MCF 10A (cell line): Measurements from ENCODE around the gene HACL1. TPM values are rescaled to one million over a fixed set of nuclear protein-coding genes. Genes with fewer than 3 reads are reported as not detected.

Source experiments
- BruUV-seq: library from RNA; stranded (reverse); fragments of 400-500 nt; replicated peaks from 2 replicates; lab custom pipeline; 2021; lab: Mats Ljungman, UMichigan
- CTCF ChIA-PET: fragments of 300-600 bp; sonication (Branson Sonifier 250); formaldehyde crosslinking; extraction: SDS; loops from one replicate; lab custom pipeline; 2021; ENCODE audit warnings: antibody characterized with exemption, inconsistent platforms; lab: Yijun Ruan, JAX
- POLR2A ChIA-PET: fragments of 300-600, 350-650 bp; sonication (Branson Sonifier 250); formaldehyde crosslinking; extraction: SDS; loops from one replicate; lab custom pipeline; 2020; ENCODE audit warnings: antibody characterized with exemption, inconsistent platforms; lab: Yijun Ruan, JAX
- DNase-seq: peaks from one replicate; pipeline ENCODE4 v3.0.0-alpha.2; 2018; ENCODE audit not compliant: unreplicated experiment
- H3K27ac Mint-ChIP-seq: one replicate; pipeline ENCODE4 v1.8.0; 2022; ENCODE audit warnings: mild to moderate bottlenecking, low read depth, mixed read lengths; ENCODE audit not compliant: unreplicated experiment
- H3K27me3 Mint-ChIP-seq: one replicate; pipeline ENCODE4 v1.8.0; 2022; ENCODE audit warnings: mixed read lengths; ENCODE audit not compliant: insufficient read depth, unreplicated experiment
- H3K36me3 Mint-ChIP-seq: one replicate; pipeline ENCODE4 v1.8.0; 2022; ENCODE audit warnings: mild to moderate bottlenecking, moderate library complexity, mixed read lengths; ENCODE audit not compliant: insufficient read depth, unreplicated experiment
- H3K4me1 Mint-ChIP-seq: one replicate; pipeline ENCODE4 v1.8.0; 2022; ENCODE audit warnings: mixed read lengths; ENCODE audit not compliant: insufficient read depth, unreplicated experiment
- H3K4me3 Mint-ChIP-seq: one replicate; pipeline ENCODE4 v1.8.0; 2022; ENCODE audit warnings: mild to moderate bottlenecking, moderate library complexity, mixed read lengths; ENCODE audit not compliant: unreplicated experiment
- H3K9me3 Mint-ChIP-seq: one replicate; pipeline ENCODE4 v1.8.0; 2022; ENCODE audit warnings: mixed read lengths; ENCODE audit not compliant: unreplicated experiment
- CTCF ChIP-seq: fragments of 200-600 bp; IDR thresholded peaks from one replicate; pipeline ENCODE4 v1.8.0; 2022; ENCODE audit warnings: antibody characterized with exemption, mild to moderate bottlenecking; ENCODE audit not compliant: unreplicated experiment
- intact Hi-C: fragments of 100-400 bp; cut with micrococcal nuclease; formaldehyde crosslinking; loops from 2 replicates; pipeline ENCODE4 v1.14.1; 2022
- total RNA-seq: library from RNA; stranded (reverse); gene quantifications from 2 replicates; pipeline ENCODE4 v1.2.3, GENCODE V29; 2022

HACL1 gene
- total RNA-seq, 1 experiment from 2014 or later: 19.6 TPM

- Mint-ChIP-seq H3K27ac (peak overlapping the region; percentile 89), H3K9me3 (no peaks in the 10 kb centered on the region), H3K4me1 (peaks cover 44% of the 10 kb centered on the region), H3K4me3 (no peak overlapping the region), H3K27me3 (no peaks in the 10 kb centered on the region), H3K36me3 (no peaks in the 10 kb centered on the region)
- POLR2A ChIA-PET: interaction anchor here (0.5 to 3.5 kb wide), 8 partner anchors 15 to 550 kb away, joined by 3 to 24 read pairs (median 6); no protein-coding TSS in a partner anchor
- intact Hi-C loops: loop anchor here (2.0 to 5.0 kb wide), 4 partner anchors 51 to 615 kb away; partner anchors contain the start of gene ANKRD28
- CTCF ChIA-PET: interaction anchor here (0.6 to 2.3 kb wide), 7 partner anchors 13 to 167 kb away, joined by 3 to 24 read pairs (median 4); no protein-coding TSS in a partner anchor
- BruUV-seq: no TSS peak
- peak; percentile 14 for DNase-seq
- TF ChIP-seq CTCF: no peak
These were observed 30.2 kb upstream of the HACL1 start for GRCh38 chr3:15631426-15632211.

- CTCF ChIA-PET: interaction anchor here (0.5 to 2.6 kb wide), 31 partner anchors 12 to 550 kb away, joined by 3 to 35 read pairs (median 4); no protein-coding TSS in a partner anchor
- no peaks in the 10 kb centered on the region for H3K36me3 Mint-ChIP-seq
- TF ChIP-seq CTCF: no peak
- peak overlapping the region; percentile 50 for H3K4me3 Mint-ChIP-seq
- intact Hi-C loops: loop anchor here (1.0 to 5.0 kb wide), 6 partner anchors 17 to 616 kb away; partner anchors contain the start of gene ANKRD28
- DNase-seq: peak; percentile 87
- H3K4me1 Mint-ChIP-seq: peaks cover 37% of the 10 kb centered on the region
- H3K9me3 Mint-ChIP-seq: no peaks in the 10 kb centered on the region
- peak overlapping the region; percentile 67 for H3K27ac Mint-ChIP-seq
- no TSS peak for BruUV-seq
- POLR2A ChIA-PET: interaction anchor here (0.7 to 3.5 kb wide), 18 partner anchors 14 to 230 kb away, joined by 3 to 24 read pairs (median 5); partner anchors contain the start of genes ANKRD28, BTD and HACL1
- no peaks in the 10 kb centered on the region for H3K27me3 Mint-ChIP-seq
These were observed 29.4 kb upstream of the HACL1 start for GRCh38 chr3:15630646-15631350.

- Mint-ChIP-seq H3K4me3 (peak overlapping the region; percentile 50), H3K9me3 (no peaks in the 10 kb centered on the region), H3K27ac (peak overlapping the region; percentile 67), H3K4me1 (peaks cover 35% of the 10 kb centered on the region), H3K36me3 (no peaks in the 10 kb centered on the region), H3K27me3 (no peaks in the 10 kb centered on the region)
- intact Hi-C loops: loop anchor here (1.0 to 5.0 kb wide), 6 partner anchors 17 to 617 kb away; partner anchors contain the start of gene ANKRD28
- ChIA-PET POLR2A (interaction anchor here (0.7 to 3.5 kb wide), 17 partner anchors 14 to 231 kb away, joined by 3 to 24 read pairs (median 5); partner anchors contain the start of genes ANKRD28, BTD and HACL1), CTCF (interaction anchor here (0.6 to 2.6 kb wide), 30 partner anchors 11 to 551 kb away, joined by 3 to 35 read pairs (median 4); no protein-coding TSS in a partner anchor)
- peak; percentile 90 for DNase-seq
- TF ChIP-seq CTCF: peak; percentile 72
- no TSS peak for BruUV-seq
These were observed 28.7 kb upstream of the HACL1 start for GRCh38 chr3:15629860-15630597.
